Urinary bladder (tissue), 4 donors: ENCODE measurements around the gene ARL13A. TPM values are rescaled to one million over a fixed set of nuclear protein-coding genes. Genes with fewer than 3 reads are reported as not detected.
"Not testable (repeated sequence)": the region's sequence is repeated elsewhere in the genome, so short reads cannot be mapped to it uniquely, and the experiment has no call there.

Experiments
- DNase-seq: peaks from one replicate; pipeline ENCODE4 v3.0.0-alpha.2; 2015; ENCODE audit errors: extremely low spot score
- H3K27ac ChIP-seq: one replicate; pipeline ENCODE4 v1.5.1; 2013; ENCODE audit warnings: low read depth, mild to moderate bottlenecking, moderate library complexity
- H3K36me3 ChIP-seq: one replicate; pipeline ENCODE4 v1.6.1; 2013; ENCODE audit warnings: mild to moderate bottlenecking, moderate library complexity; ENCODE audit not compliant: insufficient read depth
- H3K4me1 ChIP-seq: one replicate; pipeline ENCODE4 v1.6.1; 2013; ENCODE audit warnings: mild to moderate bottlenecking, moderate library complexity; ENCODE audit not compliant: insufficient read depth
- H3K4me3 ChIP-seq: one replicate; pipeline ENCODE4 v1.5.1; 2013; ENCODE audit warnings: low read depth, low read length
- WGBS: extraction: QIAGEN DNeasy Blood & Tissue Kit; methylation state at CpG from one replicate; pipeline ENCODE4 v1.1.7; 2013; 5-methylcytosine and 5-hydroxymethylcytosine counted together
- polyA plus RNA-seq: library from polyadenylated mRNA; stranded (reverse); fragments of 200-250 nt; gene quantifications from one replicate; pipeline ENCODE4 v1.2.3, GENCODE V29; 2013
- total RNA-seq: library from RNA; depleted of rRNA; stranded (reverse); fragments of >200 nt; gene quantifications from one replicate; pipeline ENCODE4 v1.2.3, GENCODE V29; 2014
- donor health status: healthy with polysubstance abuse.
- donor health status: healthy.

Gene ARL13A
- total and polyA plus RNA-seq, 2 donors: not detected

DNA sequence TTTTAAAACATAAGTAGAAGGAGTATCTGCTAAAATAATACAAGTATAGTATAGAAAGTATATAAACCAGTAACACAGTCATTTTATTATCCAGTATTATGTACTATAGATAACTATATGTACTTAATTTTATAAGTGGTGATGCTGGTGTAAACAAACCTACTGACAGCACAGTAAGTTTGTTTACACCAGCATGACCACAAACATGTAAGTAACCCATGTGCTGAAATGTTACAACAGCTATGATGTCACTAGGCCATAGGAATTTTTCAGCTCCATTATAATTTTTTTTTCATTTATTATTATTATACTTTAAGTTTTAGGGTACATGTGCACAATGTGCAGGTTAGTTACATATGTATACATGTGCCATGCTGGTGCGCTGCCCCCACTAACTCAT, 42.5 kb downstream of the ARL13A start:
- not testable (repeated sequence) for H3K4me3 ChIP-seq, H3K36me3 ChIP-seq, H3K4me1 ChIP-seq, H3K27ac ChIP-seq, DNase-seq
- 86% methylated on average over 1 of the region's 1 CpG for WGBS

- no peak overlapping the region for H3K27ac ChIP-seq
- H3K4me3 ChIP-seq: no peak overlapping the region
- 97% methylated on average over 3 of the region's 3 CpGs for WGBS
- H3K36me3 ChIP-seq: no peaks in the 10 kb centered on the region
- no peak for DNase-seq
- H3K4me1 ChIP-seq: no peaks in the 10 kb centered on the region
These were observed 52.5 kb downstream of the ARL13A start for GRCh38 chrX:101022020-101022419.

DNA sequence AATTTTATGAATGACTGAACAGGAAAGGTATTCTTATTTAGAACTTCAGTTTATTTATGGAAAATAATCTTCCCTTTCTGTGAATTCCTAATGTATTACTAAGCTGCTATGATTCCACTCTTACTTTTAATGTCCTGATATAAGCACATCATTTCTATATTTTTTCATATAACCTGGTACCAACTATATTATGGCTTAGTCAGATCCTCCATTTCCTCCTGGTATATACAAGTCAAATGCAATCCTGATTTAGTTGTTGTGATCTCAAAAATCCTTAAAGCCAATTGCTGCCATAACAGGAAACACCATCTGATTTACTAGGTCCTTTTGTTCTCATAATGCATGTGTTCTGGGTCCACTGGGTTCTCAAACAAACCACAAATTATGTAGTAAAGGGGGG, 55.6 kb downstream of the ARL13A start:
- Histone ChIP-seq H3K27ac (no peak overlapping the region), H3K36me3 (peaks cover 1% of the 10 kb centered on the region), H3K4me1 (no peaks in the 10 kb centered on the region), H3K4me3 (no peak overlapping the region)
- no peak for DNase-seq

DNA sequence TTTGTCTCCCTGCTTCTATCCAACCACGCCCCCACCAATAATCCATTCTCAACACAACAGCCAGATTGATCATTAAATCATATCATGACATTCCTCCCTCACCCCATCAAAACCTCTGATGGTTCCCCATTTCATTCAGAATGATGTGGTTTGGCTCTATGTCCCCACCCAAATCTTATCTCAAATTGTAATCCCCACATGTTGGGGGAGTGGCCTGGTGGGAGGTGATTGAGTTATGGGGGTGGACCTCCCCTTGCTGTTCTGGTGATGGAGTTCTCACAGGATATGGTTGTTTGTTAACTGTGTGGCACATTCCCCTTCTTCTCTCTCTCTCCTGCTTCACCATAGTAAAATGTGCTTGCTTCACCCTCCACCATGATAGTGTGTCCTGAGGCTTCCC, 59.1 kb downstream of the ARL13A start:
- Histone ChIP-seq H3K4me1 (no peaks in the 10 kb centered on the region), H3K4me3 (no peak overlapping the region), H3K27ac (no peak overlapping the region), H3K36me3 (peaks cover 3% of the 10 kb centered on the region)
- DNase-seq: no peak
- 97% methylated on average over 1 of the region's 1 CpG for WGBS

- Histone ChIP-seq H3K27ac (no peak overlapping the region), H3K4me1 (no peaks in the 10 kb centered on the region), H3K4me3 (no peak overlapping the region), H3K36me3 (peaks cover 3% of the 10 kb centered on the region)
- 92% methylated on average over 1 of the region's 1 CpG for WGBS
- no peak for DNase-seq
These were observed 60.2 kb downstream of the ARL13A start for GRCh38 chrX:101029665-101030064.

DNA sequence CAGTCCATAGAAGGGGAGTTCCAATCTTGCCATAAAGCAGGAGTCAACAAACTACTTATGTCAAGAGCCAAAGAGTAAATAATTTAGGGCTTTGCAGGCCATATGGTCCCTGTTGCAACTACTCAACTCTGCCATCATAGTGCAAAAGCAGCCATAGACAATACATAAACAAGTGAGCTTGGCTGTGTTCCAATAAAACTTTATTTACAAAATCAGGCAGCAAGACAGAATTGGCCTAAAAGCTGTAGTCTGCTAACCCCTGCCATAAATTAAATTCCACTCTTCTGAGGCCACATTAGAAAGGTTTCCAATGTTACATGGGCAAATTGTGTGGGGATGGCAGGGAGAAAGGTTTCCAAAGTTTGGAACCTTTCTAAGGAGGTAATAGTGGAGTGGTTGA, 67.7 kb downstream of the ARL13A start:
- no peak for DNase-seq
- H3K36me3 ChIP-seq: no peaks in the 10 kb centered on the region
- no peak overlapping the region for H3K27ac ChIP-seq
- H3K4me1 ChIP-seq: no peaks in the 10 kb centered on the region
- no peak overlapping the region for H3K4me3 ChIP-seq

DNA sequence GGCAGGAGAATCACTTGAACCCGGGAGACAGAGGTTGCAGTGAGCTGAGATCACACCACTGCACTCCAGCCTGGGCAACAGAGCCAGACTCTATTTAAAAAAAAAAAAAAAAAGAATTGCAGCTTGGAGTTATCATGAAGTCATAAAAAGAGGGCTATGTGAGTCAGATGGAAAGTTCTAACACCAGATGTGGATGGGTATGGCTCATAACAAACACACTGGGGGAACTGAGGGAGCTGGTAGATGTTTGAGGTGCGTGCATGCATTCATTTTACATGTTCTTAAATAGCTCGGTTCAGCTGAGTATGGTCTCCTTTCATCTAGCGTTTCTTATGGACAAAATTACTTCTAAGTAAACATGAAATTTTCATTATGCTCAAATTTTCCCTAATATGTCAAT, 70.7 kb downstream of the ARL13A start:
- H3K27ac ChIP-seq: no peak overlapping the region
- DNase-seq: no peak
- no peaks in the 10 kb centered on the region for H3K4me1 ChIP-seq
- no peak overlapping the region for H3K4me3 ChIP-seq
- WGBS: 99% methylated on average over 4 of the region's 4 CpGs
- H3K36me3 ChIP-seq: no peaks in the 10 kb centered on the region

Other genes with a start within 250 kb of the ARL13A start
- gene SYTL4, start 237.6 kb upstream of the ARL13A start, total RNA-seq: 18.5 TPM
- 12.5 TPM for gene SYTL4, start 237.6 kb upstream of the ARL13A start, polyA plus RNA-seq
- 10.4 TPM for gene CSTF2, start 149.3 kb upstream of the ARL13A start, total RNA-seq
- 8.6 TPM for gene CSTF2, start 149.3 kb upstream of the ARL13A start, polyA plus RNA-seq
- 1.3 TPM for gene NOX1, start 95.3 kb upstream of the ARL13A start, total RNA-seq
- gene NOX1, start 95.3 kb upstream of the ARL13A start, polyA plus RNA-seq: 0.61 TPM
- 0.63 TPM for gene XKRX, start 40.8 kb upstream of the ARL13A start, total RNA-seq
- 0.30 TPM for gene XKRX, start 40.8 kb upstream of the ARL13A start, polyA plus RNA-seq
- gene TRMT2B, start 82.4 kb downstream of the ARL13A start, total RNA-seq: 16.5 TPM
- 6.4 TPM for gene TRMT2B, start 82.4 kb downstream of the ARL13A start, polyA plus RNA-seq
- 8.0 TPM for gene TMEM35A, start 109.2 kb downstream of the ARL13A start, total RNA-seq
- 23.2 TPM for gene TMEM35A, start 109.2 kb downstream of the ARL13A start, polyA plus RNA-seq
- 19.6 TPM for gene CENPI, start 128.5 kb downstream of the ARL13A start, total RNA-seq
- gene CENPI, start 128.5 kb downstream of the ARL13A start, polyA plus RNA-seq: 1.1 TPM